Ishikawa (cell line): ENCODE results near the gene SYNE1.

ENCODE experiments used
- CEBPB ChIP-seq: IDR thresholded peaks from 2 replicates; pipeline ENCODE4 v1.6.1; 2012
- CREB1 ChIP-seq: IDR thresholded peaks from 2 replicates; pipeline ENCODE4 v1.6.1; 2012; ENCODE audit warnings: low read depth
- EGR1 ChIP-seq: IDR thresholded peaks from 2 replicates; pipeline ENCODE4 v1.6.1; 2012
- EP300 ChIP-seq: IDR thresholded peaks from 2 replicates; pipeline ENCODE4 v1.6.1; 2012; ENCODE audit warnings: borderline replicate concordance
- FOXM1 ChIP-seq: IDR thresholded peaks from 2 replicates; pipeline ENCODE4 v1.6.1; 2012; ENCODE audit warnings: low read depth, borderline replicate concordance
- MAX ChIP-seq: IDR thresholded peaks from 2 replicates; pipeline ENCODE4 v1.6.1; 2012
- NFIC ChIP-seq: IDR thresholded peaks from 2 replicates; pipeline ENCODE4 v1.6.1; 2012
- RAD21 ChIP-seq: IDR thresholded peaks from 2 replicates; pipeline ENCODE4 v1.6.1; 2012; ENCODE audit warnings: low read depth
- REST ChIP-seq: IDR thresholded peaks from 2 replicates; pipeline ENCODE4 v1.6.1; 2012; ENCODE audit warnings: low read depth, mild to moderate bottlenecking
- TAF1 ChIP-seq: IDR thresholded peaks from 2 replicates; pipeline ENCODE4 v1.6.1; 2012; ENCODE audit warnings: low read depth, mild to moderate bottlenecking
- TCF12 ChIP-seq: IDR thresholded peaks from 2 replicates; pipeline ENCODE4 v1.6.1; 2012; ENCODE audit warnings: low read depth
- TEAD4 ChIP-seq: IDR thresholded peaks from 2 replicates; pipeline ENCODE4 v1.6.1; 2012
- USF1 ChIP-seq: IDR thresholded peaks from 2 replicates; pipeline ENCODE4 v1.6.1; 2012
- YY1 ChIP-seq: IDR thresholded peaks from 2 replicates; pipeline ENCODE4 v1.6.1; 2012; ENCODE audit warnings: low read depth
- ZBTB7A ChIP-seq: IDR thresholded peaks from 2 replicates; pipeline ENCODE4 v1.6.1; 2012; ENCODE audit warnings: low read depth

SYNE1 gene

GRCh38 chr6:152176268-152176667, 460.9 kb downstream of the SYNE1 start:
- TF ChIP-seq USF1 = no peak
- TF ChIP-seq RAD21 = no peak
- TF ChIP-seq NFIC = no peak
- TF ChIP-seq EP300 = no peak
- no peak for TF ChIP-seq TEAD4
- no peak for TF ChIP-seq YY1
- TF ChIP-seq TCF12 = no peak

GRCh38 chr6:152173957-152174356, 463.2 kb downstream of the SYNE1 start:
- TF ChIP-seq YY1 (no peak), NFIC (no peak), FOXM1 (no peak), ZBTB7A (no peak), EGR1 (no peak), MAX (no peak), TCF12 (no peak), REST (no peak), CREB1 (no peak)

- TF ChIP-seq EP300 (no peak), TCF12 (no peak)
Observed at GRCh38 chr6:152173321-152173720, 463.8 kb downstream of the SYNE1 start.

- TF ChIP-seq TAF1 = no peak
- no peak for TF ChIP-seq ZBTB7A
- TF ChIP-seq NFIC = no peak
- no peak for TF ChIP-seq YY1
- no peak for TF ChIP-seq EGR1
- TF ChIP-seq TEAD4 = no peak
- no peak for TF ChIP-seq MAX
- no peak for TF ChIP-seq TCF12
- no peak for TF ChIP-seq FOXM1
Observed at GRCh38 chr6:152170702-152171667, 466.2 kb downstream of the SYNE1 start.

- TF ChIP-seq TAF1 = no peak
- no peak for TF ChIP-seq EP300
- no peak for TF ChIP-seq ZBTB7A
- no peak for TF ChIP-seq FOXM1
- TF ChIP-seq NFIC = no peak
- TF ChIP-seq CREB1 = no peak
- TF ChIP-seq EGR1 = no peak
Observed at GRCh38 chr6:152170313-152170701, 466.9 kb downstream of the SYNE1 start.

- no peak for TF ChIP-seq EP300
- TF ChIP-seq TAF1 = no peak
- TF ChIP-seq CEBPB = no peak
- no peak for TF ChIP-seq EGR1
Observed at GRCh38 chr6:152167641-152168603, 469.2 kb downstream of the SYNE1 start.

GRCh38 chr6:152166897-152167296, 470.3 kb downstream of the SYNE1 start:
- TF ChIP-seq EP300 (no peak), MAX (no peak), CEBPB (no peak), RAD21 (no peak), TEAD4 (no peak), ZBTB7A (no peak), TCF12 (no peak), NFIC (no peak), EGR1 (no peak), CREB1 (no peak), YY1 (no peak), TAF1 (no peak), REST (no peak), USF1 (no peak)
